PC-9 (cell line): ENCODE data around the gene SMCO1. TPM values are rescaled to one million over a fixed set of nuclear protein-coding genes. Genes with fewer than 3 reads are reported as not detected.
"Not testable (repeated sequence)": the region's sequence is repeated elsewhere in the genome, so short reads cannot be mapped to it uniquely, and the experiment has no call there.

Experiments used
- BruUV-seq: library from RNA; stranded (reverse); fragments of 400-500 nt; replicated peaks from 2 replicates; lab custom pipeline; 2021; lab: Mats Ljungman, UMichigan
- CTCF ChIA-PET: fragments of 300-600 bp; sonication (Branson Sonifier 250); formaldehyde crosslinking; loops from one replicate; lab custom pipeline; 2022; ENCODE audit warnings: antibody characterized with exemption; lab: Charles Lee
- POLR2A ChIA-PET: fragments of 300-600 bp; sonication (Branson Sonifier 250); formaldehyde crosslinking; loops from one replicate; lab custom pipeline; 2022; ENCODE audit warnings: antibody characterized with exemption; ENCODE audit not compliant: unreplicated experiment; lab: Charles Lee
- DNase-seq, 2 experiments: peaks; one replicate each; pipeline versions ENCODE4 v3.0.0 to v3.0.0-alpha.2; 2015 to 2022; ENCODE audit warnings: mixed read lengths in 1 of 2
- H2AFZ ChIP-seq: fragments of 200-600 bp; sonication (generic); 2 replicates; pipeline ENCODE4 v1.8.1; 2017; ENCODE audit warnings: antibody characterized with exemption
- H3F3A ChIP-seq: fragments of 200-600 bp; sonication (generic); 2 replicates; pipeline ENCODE4 v1.8.1; 2017; ENCODE audit warnings: antibody characterized with exemption, mild to moderate bottlenecking, low read depth; ENCODE audit not compliant: insufficient read depth
- H3K27ac ChIP-seq: fragments of 200-600 bp; sonication (generic); 2 replicates; pipeline ENCODE4 v1.6.1; 2016; ENCODE audit warnings: mixed run types
- H3K27me3 ChIP-seq: fragments of 200-600 bp; sonication (generic); 2 replicates; pipeline ENCODE4 v1.6.1; 2016; ENCODE audit warnings: low read depth, mixed run types; ENCODE audit not compliant: insufficient read depth
- H3K36me3 ChIP-seq: fragments of 200-600 bp; sonication (generic); 2 replicates; pipeline ENCODE4 v1.6.1; 2016; ENCODE audit warnings: low read depth, mixed run types
- H3K4me1 ChIP-seq: fragments of 200-600 bp; sonication (generic); replicated peaks from 2 replicates; pipeline ENCODE4 v1.6.1; 2016; ENCODE audit warnings: mixed run types; ENCODE audit not compliant: insufficient read depth
- H3K4me2 ChIP-seq: fragments of 200-600 bp; sonication (generic); 2 replicates; pipeline ENCODE4 v1.6.1; 2017; ENCODE audit warnings: mixed run types
- H3K4me3 ChIP-seq: fragments of 200-600 bp; sonication (generic); 2 replicates; pipeline ENCODE4 v1.6.1; 2016; ENCODE audit warnings: mixed run types
- H3K79me2 ChIP-seq: fragments of 200-600 bp; sonication (generic); 2 replicates; pipeline ENCODE4 v1.6.1; 2017; ENCODE audit warnings: low read depth, mixed run types
- H3K9me2 ChIP-seq: fragments of 200-600 bp; sonication (generic); 2 replicates; pipeline ENCODE4 v1.8.1; 2017; ENCODE audit warnings: mild to moderate bottlenecking; ENCODE audit not compliant: insufficient read depth
- H3K9me3 ChIP-seq: fragments of 200-600 bp; sonication (generic); 2 replicates; pipeline ENCODE4 v1.8.1; 2016; ENCODE audit warnings: low read depth; ENCODE audit not compliant: insufficient read depth
- H4K20me1 ChIP-seq: fragments of 200-600 bp; sonication (generic); 2 replicates; pipeline ENCODE4 v1.8.1; 2017; ENCODE audit not compliant: insufficient read depth
- EZH2 ChIP-seq: fragments of 200-600 bp; sonication (generic); IDR thresholded peaks from 2 replicates; pipeline ENCODE4 v1.8.0; 2017; ENCODE audit warnings: antibody characterized with exemption, low read depth
- intact Hi-C: fragments of 100-400 bp; cut with micrococcal nuclease; formaldehyde crosslinking; loops from one replicate; pipeline ENCODE4 v1.10.0; 2022; ENCODE audit not compliant: unreplicated experiment
- total RNA-seq: library from RNA; stranded (reverse); gene quantifications from 2 replicates; pipeline ENCODE4 v1.2.3, GENCODE V29; 2021
- TF ChIP-seq, protein P1 (sequence below): fragments of 200-600 bp; sonication (generic); conservative IDR thresholded peaks from 2 replicates; pipeline ENCODE4 v1.6.1; 2017; ENCODE audit warnings: mixed run types, antibody characterized with exemption, mild to moderate bottlenecking, moderate library complexity

SMCO1 gene
- total RNA-seq, 1 experiment from 2014 or later, result not detected

DNA sequence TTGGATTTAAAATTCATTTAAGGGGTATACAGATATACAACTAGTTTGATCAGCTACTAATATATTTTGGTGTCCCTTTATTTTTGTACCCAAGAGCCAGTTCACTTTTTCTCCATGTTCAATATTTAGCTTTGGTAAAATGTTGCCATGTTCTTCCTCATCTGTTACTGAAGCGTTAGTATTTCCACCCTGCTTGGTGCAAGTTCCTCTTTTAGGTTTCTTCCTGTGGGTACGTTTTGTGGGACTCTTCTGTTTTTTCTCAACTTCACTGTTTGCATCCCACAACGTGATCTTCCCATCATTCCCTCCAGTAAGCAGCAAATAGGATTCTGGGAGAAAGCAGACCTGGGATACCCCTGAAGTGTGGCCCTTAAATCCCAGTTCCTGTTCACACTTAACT lies 39.1 kb upstream of the SMCO1 start:
- H4K20me1 ChIP-seq, result no peaks in the 10 kb centered on the region
- TF ChIP-seq, protein P1, sequence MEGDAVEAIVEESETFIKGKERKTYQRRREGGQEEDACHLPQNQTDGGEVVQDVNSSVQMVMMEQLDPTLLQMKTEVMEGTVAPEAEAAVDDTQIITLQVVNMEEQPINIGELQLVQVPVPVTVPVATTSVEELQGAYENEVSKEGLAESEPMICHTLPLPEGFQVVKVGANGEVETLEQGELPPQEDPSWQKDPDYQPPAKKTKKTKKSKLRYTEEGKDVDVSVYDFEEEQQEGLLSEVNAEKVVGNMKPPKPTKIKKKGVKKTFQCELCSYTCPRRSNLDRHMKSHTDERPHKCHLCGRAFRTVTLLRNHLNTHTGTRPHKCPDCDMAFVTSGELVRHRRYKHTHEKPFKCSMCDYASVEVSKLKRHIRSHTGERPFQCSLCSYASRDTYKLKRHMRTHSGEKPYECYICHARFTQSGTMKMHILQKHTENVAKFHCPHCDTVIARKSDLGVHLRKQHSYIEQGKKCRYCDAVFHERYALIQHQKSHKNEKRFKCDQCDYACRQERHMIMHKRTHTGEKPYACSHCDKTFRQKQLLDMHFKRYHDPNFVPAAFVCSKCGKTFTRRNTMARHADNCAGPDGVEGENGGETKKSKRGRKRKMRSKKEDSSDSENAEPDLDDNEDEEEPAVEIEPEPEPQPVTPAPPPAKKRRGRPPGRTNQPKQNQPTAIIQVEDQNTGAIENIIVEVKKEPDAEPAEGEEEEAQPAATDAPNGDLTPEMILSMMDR, result no peak
- TF ChIP-seq EZH2, result no peak
- H3K36me3 ChIP-seq, result no peaks in the 10 kb centered on the region
- H3K27me3 ChIP-seq, result no peaks in the 10 kb centered on the region
- peaks cover 15% of the 10 kb centered on the region; the same call in 1 of the 2 replicates for H3F3A ChIP-seq
- CTCF ChIA-PET, result interaction anchor here (0.5 to 0.6 kb wide), 2 partner anchors 26 to 540 kb away, joined by 3 read pairs; no protein-coding TSS in a partner anchor
- peaks cover 8% of the 10 kb centered on the region; the same call in 1 of the 2 replicates for H3K9me3 ChIP-seq
- H3K79me2 ChIP-seq, result no peaks in the 10 kb centered on the region
- intact Hi-C loops, result no loop called here
- H3K4me2 ChIP-seq, result no peak overlapping the region
- no peak for DNase-seq
- no peak overlapping the region for H2AFZ ChIP-seq
- no peak overlapping the region for H3K27ac ChIP-seq
- no TSS peak for BruUV-seq
- H3K4me1 ChIP-seq, result peaks cover 6% of the 10 kb centered on the region
- POLR2A ChIA-PET, result no interaction called here
- H3K4me3 ChIP-seq, result no peak overlapping the region
- no peaks in the 10 kb centered on the region for H3K9me2 ChIP-seq

DNA sequence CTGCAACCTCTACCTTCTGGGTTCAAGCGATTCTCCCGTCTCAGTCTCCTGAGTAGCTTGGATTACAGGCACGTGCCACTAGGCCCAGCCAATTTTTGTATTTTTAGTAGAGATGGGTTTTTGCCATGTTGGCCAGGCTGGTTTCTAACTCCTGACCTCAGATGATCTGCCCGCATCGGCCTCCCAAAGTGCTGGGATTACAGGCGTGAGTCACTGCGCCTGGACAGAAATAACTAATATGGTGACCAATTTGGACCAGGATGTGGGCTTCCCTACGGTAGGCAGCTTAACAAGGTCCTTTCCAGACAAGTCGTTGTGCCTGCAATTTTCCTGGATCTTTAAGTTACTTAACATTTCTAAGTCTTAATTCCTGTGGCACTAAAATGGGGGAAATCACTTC lies 38.4 kb upstream of the SMCO1 start:
- no peak overlapping the region for H3K4me2 ChIP-seq
- no peak overlapping the region for H3K4me3 ChIP-seq
- no peaks in the 10 kb centered on the region for H3K27me3 ChIP-seq
- H3K4me1 ChIP-seq, result no peaks in the 10 kb centered on the region
- no TSS peak for BruUV-seq
- no peak for DNase-seq
- CTCF ChIA-PET, result no interaction called here
- no peak overlapping the region for H3K27ac ChIP-seq
- H4K20me1 ChIP-seq, result no peaks in the 10 kb centered on the region
- peaks cover 12% of the 10 kb centered on the region; the same call in 1 of the 2 replicates for H3K9me3 ChIP-seq
- peaks cover 8% of the 10 kb centered on the region; the same call in 1 of the 2 replicates for H3F3A ChIP-seq
- H3K36me3 ChIP-seq, result no peaks in the 10 kb centered on the region
- no peaks in the 10 kb centered on the region for H3K9me2 ChIP-seq
- no peak overlapping the region for H2AFZ ChIP-seq
- intact Hi-C loops, result no loop called here
- POLR2A ChIA-PET, result no interaction called here
- H3K79me2 ChIP-seq, result no peaks in the 10 kb centered on the region
- TF ChIP-seq, protein P1, result no peak
- no peak for TF ChIP-seq EZH2

DNA sequence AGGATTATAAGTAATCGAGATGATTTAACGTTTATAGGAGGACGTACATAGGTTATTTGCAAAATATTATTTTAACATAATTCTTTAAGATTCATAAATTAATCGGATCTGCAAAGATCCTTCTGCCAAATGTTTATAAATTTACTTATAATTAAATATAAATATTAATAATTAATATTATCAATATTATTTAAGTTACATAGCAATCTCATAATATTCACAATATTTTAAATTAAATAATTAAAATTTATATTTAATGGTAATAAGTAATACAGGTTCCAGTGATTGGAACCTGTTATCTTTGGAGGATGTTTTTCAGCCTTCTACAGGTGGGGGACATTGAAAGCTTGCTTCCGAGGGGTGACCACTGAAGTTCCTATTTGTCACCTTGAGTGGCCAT lies 37.1 kb upstream of the SMCO1 start:
- intact Hi-C loops, result no loop called here
- H3K9me2 ChIP-seq, result no peaks in the 10 kb centered on the region
- ChIA-PET CTCF (no interaction called here), POLR2A (interaction anchor here (0.6 kb wide), 1 partner anchor 981 kb away, joined by 4 read pairs; no protein-coding TSS in a partner anchor)
- H3K27me3 ChIP-seq, result no peaks in the 10 kb centered on the region
- H2AFZ ChIP-seq, result no peak overlapping the region
- DNase-seq, result no peak
- no peaks in the 10 kb centered on the region for H3K4me1 ChIP-seq
- BruUV-seq, result no TSS peak
- no peak overlapping the region for H3K27ac ChIP-seq
- no peak overlapping the region for H3K4me2 ChIP-seq
- H3F3A ChIP-seq, result no peaks in the 10 kb centered on the region
- H3K4me3 ChIP-seq, result no peak overlapping the region
- no peaks in the 10 kb centered on the region for H3K36me3 ChIP-seq
- peaks cover 12% of the 10 kb centered on the region; the same call in 1 of the 2 replicates for H3K9me3 ChIP-seq
- TF ChIP-seq, protein P1, result no peak
- no peak for TF ChIP-seq EZH2
- no peaks in the 10 kb centered on the region for H4K20me1 ChIP-seq
- H3K79me2 ChIP-seq, result no peaks in the 10 kb centered on the region

DNA sequence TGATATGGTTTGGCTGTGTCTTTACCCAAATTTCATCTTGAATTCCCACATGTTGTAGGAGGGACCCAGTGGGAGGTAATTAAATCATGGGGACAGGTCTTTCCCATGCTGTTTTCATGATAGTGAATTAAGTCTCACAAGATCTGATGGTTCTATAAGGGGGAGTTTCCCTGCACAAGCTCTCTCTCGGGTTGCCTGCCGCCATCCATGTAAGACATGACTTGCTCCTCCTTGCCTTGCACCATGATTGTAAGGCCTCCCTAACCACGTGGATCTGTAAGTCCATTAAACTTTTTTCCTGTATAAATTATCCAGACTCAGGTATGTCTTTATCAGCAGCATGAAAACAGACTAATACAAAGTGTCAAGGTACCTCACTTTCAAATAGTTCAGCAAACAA lies 35.0 kb upstream of the SMCO1 start:
- H3K79me2 ChIP-seq, H3F3A ChIP-seq, H3K36me3 ChIP-seq, H3K9me2 ChIP-seq, DNase-seq, H3K27me3 ChIP-seq, H2AFZ ChIP-seq, POLR2A ChIA-PET, intact Hi-C loops, BruUV-seq, H4K20me1 ChIP-seq, H3K4me2 ChIP-seq, H3K27ac ChIP-seq, H3K4me3 ChIP-seq, H3K4me1 ChIP-seq: not testable (repeated sequence)
- CTCF ChIA-PET, result interaction anchor here (0.6 kb wide), 1 partner anchor 475 kb away, joined by 5 read pairs; no protein-coding TSS in a partner anchor
- H3K9me3 ChIP-seq, result peaks cover 12% of the 10 kb centered on the region; the same call in 1 of the 2 replicates

DNA sequence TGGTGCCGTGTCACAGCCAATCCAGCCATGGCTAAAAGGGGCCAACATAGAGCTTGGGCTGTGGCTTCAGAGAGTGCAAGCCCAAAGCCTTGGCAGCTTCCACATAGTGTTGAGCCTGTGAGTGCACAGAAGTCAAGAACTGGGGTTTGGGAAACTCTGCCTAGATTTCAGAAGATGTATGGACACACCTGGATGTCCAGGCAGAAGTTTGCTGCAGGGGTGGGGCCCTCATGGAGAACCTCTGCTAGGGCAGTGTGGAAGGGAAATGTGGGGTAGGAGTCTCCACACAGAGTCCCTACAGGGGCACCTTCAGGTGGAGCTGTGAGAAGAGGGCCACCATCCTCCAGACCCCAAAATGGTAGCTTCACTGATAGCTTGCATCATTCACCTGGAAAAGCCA lies 34.2 kb upstream of the SMCO1 start:
- CTCF ChIA-PET, result interaction anchor here (0.6 kb wide), 1 partner anchor 474 kb away, joined by 5 read pairs; no protein-coding TSS in a partner anchor
- H3K27ac ChIP-seq, DNase-seq, H3F3A ChIP-seq, H3K36me3 ChIP-seq, H3K79me2 ChIP-seq, H2AFZ ChIP-seq, H3K9me2 ChIP-seq, H3K4me3 ChIP-seq, POLR2A ChIA-PET, H3K27me3 ChIP-seq, intact Hi-C loops, BruUV-seq, H3K4me1 ChIP-seq, H4K20me1 ChIP-seq, H3K4me2 ChIP-seq: not testable (repeated sequence)
- peaks cover 12% of the 10 kb centered on the region; the same call in 1 of the 2 replicates for H3K9me3 ChIP-seq
